ENCODE results near the gene F12.

Gene F12

GRCh38 chr5:177370488-177371119 lies 38.8 kb downstream of the F12 start:
- in situ Hi-C loops (cut with HindIII; ENCODE audit: low pct_ligation_motif_present, low sequenced_read_pairs) = no loop called here
- DNase-seq = peak; percentile 87
- Histone ChIP-seq H3K4me3 (ENCODE audit: low read depth, low read length) (peak overlapping the region; percentile 49), H3K27me3 (replicated peaks) (no peaks in the 10 kb centered on the region), H3K27ac (no peak overlapping the region), H3K36me3 (replicated peaks) (no peaks in the 10 kb centered on the region)
- peak; percentile 77 for TF ChIP-seq CTCF (IDR thresholded peaks at IDR 0.05; ENCODE audit: low read depth, low read length, missing control alignments)

GRCh38 chr5:177369645-177370440 lies 39.5 kb downstream of the F12 start:
- in situ Hi-C loops (cut with HindIII; ENCODE audit: low pct_ligation_motif_present, low sequenced_read_pairs) = no loop called here
- Histone ChIP-seq H3K36me3 (replicated peaks) (no peaks in the 10 kb centered on the region), H3K27ac (no peak overlapping the region), H3K4me3 (ENCODE audit: low read depth, low read length) (no peak overlapping the region), H3K27me3 (replicated peaks) (no peaks in the 10 kb centered on the region)
- no peak for DNase-seq
- TF ChIP-seq CTCF (IDR thresholded peaks at IDR 0.05; ENCODE audit: low read depth, low read length, missing control alignments) = no peak

- TF ChIP-seq CTCF (IDR thresholded peaks at IDR 0.05; ENCODE audit: low read depth, low read length, missing control alignments) = peak; percentile 76
- no peaks in the 10 kb centered on the region for H3K36me3 ChIP-seq (replicated peaks)
- H3K27ac ChIP-seq = no peak overlapping the region
- DNase-seq = no peak
- no peak overlapping the region for H3K4me3 ChIP-seq (ENCODE audit: low read depth, low read length)
- no peaks in the 10 kb centered on the region for H3K27me3 ChIP-seq (replicated peaks)
- in situ Hi-C loops (cut with HindIII; ENCODE audit: low pct_ligation_motif_present, low sequenced_read_pairs) = no loop called here
These were observed 40.3 kb downstream of the F12 start for GRCh38 chr5:177368869-177369644.

GRCh38 chr5:177367981-177368868 lies 41.1 kb downstream of the F12 start:
- TF ChIP-seq CTCF (IDR thresholded peaks at IDR 0.05; ENCODE audit: low read depth, low read length, missing control alignments) = no peak
- Histone ChIP-seq H3K27ac (no peak overlapping the region), H3K4me3 (ENCODE audit: low read depth, low read length) (no peak overlapping the region), H3K27me3 (replicated peaks) (no peaks in the 10 kb centered on the region), H3K36me3 (replicated peaks) (no peaks in the 10 kb centered on the region)
- DNase-seq = no peak
- in situ Hi-C loops (cut with HindIII; ENCODE audit: low pct_ligation_motif_present, low sequenced_read_pairs) = no loop called here

GRCh38 chr5:177367323-177367848 lies 42.0 kb downstream of the F12 start:
- no peak overlapping the region for H3K27ac ChIP-seq
- H3K27me3 ChIP-seq (replicated peaks) = no peaks in the 10 kb centered on the region
- in situ Hi-C loops (cut with HindIII; ENCODE audit: low pct_ligation_motif_present, low sequenced_read_pairs) = no loop called here
- TF ChIP-seq CTCF (IDR thresholded peaks at IDR 0.05; ENCODE audit: low read depth, low read length, missing control alignments) = peak; percentile 24
- H3K4me3 ChIP-seq (ENCODE audit: low read depth, low read length) = peak overlapping the region; percentile 52
- no peaks in the 10 kb centered on the region for H3K36me3 ChIP-seq (replicated peaks)
- no peak for DNase-seq
